ENCODE results near the gene SIT1.

- TF ChIP-seq CTCF (IDR thresholded peaks at IDR 0.05) (no peak), POLR2A (IDR thresholded peaks at IDR 0.05) (no peak)
These were observed 6.3 kb upstream of the SIT1 start for GRCh38 chr9:35656831-35657545.
